SK-N-SH treated with all-trans-retinoic acid at 6 μM for 48 hours (cell line): ENCODE measurements around the gene HABP4.

ENCODE experiments used
- ATAC-seq: fragments of 200-7000 bp; cut with Tn5 transposase; 3 replicates; pipeline ENCODE4 v1.9.1; 2020; ENCODE audit warnings: mild to moderate bottlenecking, moderate library complexity
- ARNTL ChIP-seq: fragments of 450-650 bp; formaldehyde crosslinking; IDR thresholded peaks from 2 replicates; pipeline ENCODE4 v1.5.0; 2020; ENCODE audit warnings: low read depth, mild to moderate bottlenecking, moderate library complexity, borderline replicate concordance
- CSDC2 ChIP-seq: fragments of 250-450 bp; sonication (Bioruptor Pico); IDR thresholded peaks from 2 replicates; pipeline ENCODE4 v1.5.0; 2020; ENCODE audit warnings: mild to moderate bottlenecking, moderate library complexity
- ESRRG ChIP-seq: fragments of 250-450 bp; sonication (Bioruptor Pico); IDR thresholded peaks from 2 replicates; pipeline ENCODE4 v1.6.1; 2021; ENCODE audit warnings: mild to moderate bottlenecking
- GLIS3 ChIP-seq: fragments of 250-450 bp; sonication (Bioruptor Pico); IDR thresholded peaks from 2 replicates; pipeline ENCODE4 v1.5.0; 2020; ENCODE audit warnings: mild to moderate bottlenecking, moderate library complexity
- ISL1 ChIP-seq: fragments of 250-450 bp; sonication (Bioruptor Pico); IDR thresholded peaks from 2 replicates; pipeline ENCODE4 v2.1.2; 2022; ENCODE audit warnings: mild to moderate bottlenecking, moderate library complexity
- OSR1 ChIP-seq: fragments of 250-450 bp; sonication (Bioruptor Pico); IDR thresholded peaks from 2 replicates; pipeline ENCODE4 v1.8.0; 2022; ENCODE audit warnings: moderate library complexity, mild to moderate bottlenecking, inconsistent platforms
- PPARA ChIP-seq: fragments of 250-450 bp; sonication (Bioruptor Pico); IDR thresholded peaks from 2 replicates; pipeline ENCODE4 v1.5.0; 2020; ENCODE audit warnings: mild to moderate bottlenecking, borderline replicate concordance
- RARB ChIP-seq: fragments of 250-450 bp; sonication (Bioruptor Pico); IDR thresholded peaks from 2 replicates; pipeline ENCODE4 v1.8.0; 2021; ENCODE audit warnings: mild to moderate bottlenecking, moderate library complexity
- SNAI2 ChIP-seq: fragments of 250-450 bp; sonication (Bioruptor Pico); IDR thresholded peaks from 2 replicates; pipeline ENCODE4 v1.5.0; 2020; ENCODE audit warnings: mild to moderate bottlenecking, moderate library complexity
- TCF4 ChIP-seq: fragments of 250-450 bp; sonication (Bioruptor Pico); IDR thresholded peaks from 2 replicates; pipeline ENCODE4 v1.8.0; 2021; ENCODE audit warnings: mild to moderate bottlenecking, moderate library complexity, borderline replicate concordance
- TOX ChIP-seq: fragments of 250-450 bp; sonication (Bioruptor Pico); IDR thresholded peaks from 2 replicates; pipeline ENCODE4 v1.8.0; 2021; ENCODE audit warnings: mild to moderate bottlenecking, moderate library complexity, borderline replicate concordance
- ZC3H10 ChIP-seq: fragments of 250-450 bp; sonication (Bioruptor Pico); IDR thresholded peaks from 2 replicates; pipeline ENCODE4 v1.5.1; 2021; ENCODE audit warnings: mild to moderate bottlenecking, moderate library complexity
- ZFP3 ChIP-seq: fragments of 250-450 bp; sonication (Bioruptor Pico); IDR thresholded peaks from 2 replicates; pipeline ENCODE4 v1.5.0; 2020; ENCODE audit warnings: mild to moderate bottlenecking, moderate library complexity
- ZFP30 ChIP-seq: fragments of 450-650 bp; formaldehyde crosslinking; IDR thresholded peaks from 2 replicates; pipeline ENCODE4 v1.5.0; 2022; ENCODE audit warnings: mild to moderate bottlenecking, moderate library complexity
- ZNF565 ChIP-seq: fragments of 450-650 bp; formaldehyde crosslinking; conservative IDR thresholded peaks from 2 replicates; pipeline ENCODE4 v1.5.0; 2020; ENCODE audit warnings: low read depth, mild to moderate bottlenecking, moderate library complexity
- ZNF70 ChIP-seq: fragments of 450-650 bp; formaldehyde crosslinking; IDR thresholded peaks from 2 replicates; pipeline ENCODE4 v1.5.0; 2020; ENCODE audit warnings: mild to moderate bottlenecking, moderate library complexity
- ZNF8 ChIP-seq: fragments of 450-650 bp; formaldehyde crosslinking; IDR thresholded peaks from 2 replicates; pipeline ENCODE4 v1.5.0; 2020; ENCODE audit warnings: mild to moderate bottlenecking, moderate library complexity
- TF ChIP-seq, protein P1 (sequence below): fragments of 250-450 bp; sonication (Bioruptor Pico); IDR thresholded peaks from 2 replicates; pipeline ENCODE4 v1.8.0; 2020; ENCODE audit warnings: mild to moderate bottlenecking, moderate library complexity, borderline replicate concordance
- TF ChIP-seq, protein P2 (sequence below): fragments of 250-450 bp; sonication (Bioruptor Pico); IDR thresholded peaks from 2 replicates; pipeline ENCODE4 v1.5.1; 2020; ENCODE audit warnings: low read depth, mild to moderate bottlenecking, moderate library complexity
- TF ChIP-seq, protein P3 (sequence below): fragments of 250-450 bp; sonication (Bioruptor Pico); IDR thresholded peaks from 2 replicates; pipeline ENCODE4 v1.8.0; 2021; ENCODE audit warnings: low read depth, mild to moderate bottlenecking, moderate library complexity, borderline replicate concordance
- TF ChIP-seq, protein P4 (sequence below): fragments of 250-450 bp; sonication (Bioruptor Pico); IDR thresholded peaks from 2 replicates; pipeline ENCODE4 v1.5.0; 2020; ENCODE audit warnings: mild to moderate bottlenecking, moderate library complexity
- TF ChIP-seq, protein P5 (sequence below): fragments of 250-450 bp; sonication (Bioruptor Pico); IDR thresholded peaks from 2 replicates; pipeline ENCODE4 v1.5.1; 2021; ENCODE audit warnings: mild to moderate bottlenecking, moderate library complexity

HABP4 gene

DNA sequence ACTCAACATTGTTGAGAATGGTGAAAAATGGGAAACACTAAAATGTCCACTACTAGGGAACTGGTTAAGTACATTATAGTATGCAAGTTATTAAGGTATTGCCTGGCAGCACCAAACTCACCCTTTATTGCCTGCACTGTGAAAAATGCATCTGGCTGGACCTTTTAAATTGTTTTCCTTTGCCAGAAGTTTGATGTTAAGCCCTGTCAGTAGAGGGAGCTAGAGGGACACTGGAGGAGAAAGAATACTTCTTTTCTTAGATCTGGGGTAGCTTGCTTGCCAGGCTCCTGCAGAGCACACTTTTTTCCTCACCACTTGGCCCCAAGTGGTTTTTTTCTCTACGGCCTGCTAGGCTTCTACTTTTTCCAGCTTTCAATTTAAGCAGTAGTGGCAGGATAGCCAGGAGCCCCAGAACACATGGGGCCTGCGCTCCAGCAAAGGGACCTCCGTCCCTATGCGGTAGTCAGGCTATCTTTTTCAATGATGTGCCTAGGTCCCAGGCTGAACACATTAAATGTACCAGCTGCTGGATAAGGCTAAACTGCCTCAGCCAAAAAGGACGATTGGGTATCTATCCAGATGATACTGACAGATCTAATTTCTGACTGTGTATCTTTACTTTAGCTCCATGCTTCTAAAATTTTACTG is 8.0 kb upstream of the HABP4 start:
- ATAC-seq, result no peak
- TF ChIP-seq TOX (CRISPR knock-in tag) (no peak), ZFP30 (CRISPR knock-in tag) (no peak), ZNF8 (no peak), PPARA (no peak), ZNF70 (CRISPR knock-in tag) (no peak), RARB (CRISPR knock-in tag) (no peak), ESRRG (CRISPR knock-in tag) (no peak), ARNTL (CRISPR knock-in tag) (no peak), ZNF565 (no peak), ZC3H10 (CRISPR knock-in tag) (no peak), TCF4 (CRISPR knock-in tag) (no peak), CSDC2 (CRISPR knock-in tag) (no peak), SNAI2 (CRISPR knock-in tag) (no peak), GLIS3 (no peak), ISL1 (no peak)
- TF ChIP-seq, protein P1, sequence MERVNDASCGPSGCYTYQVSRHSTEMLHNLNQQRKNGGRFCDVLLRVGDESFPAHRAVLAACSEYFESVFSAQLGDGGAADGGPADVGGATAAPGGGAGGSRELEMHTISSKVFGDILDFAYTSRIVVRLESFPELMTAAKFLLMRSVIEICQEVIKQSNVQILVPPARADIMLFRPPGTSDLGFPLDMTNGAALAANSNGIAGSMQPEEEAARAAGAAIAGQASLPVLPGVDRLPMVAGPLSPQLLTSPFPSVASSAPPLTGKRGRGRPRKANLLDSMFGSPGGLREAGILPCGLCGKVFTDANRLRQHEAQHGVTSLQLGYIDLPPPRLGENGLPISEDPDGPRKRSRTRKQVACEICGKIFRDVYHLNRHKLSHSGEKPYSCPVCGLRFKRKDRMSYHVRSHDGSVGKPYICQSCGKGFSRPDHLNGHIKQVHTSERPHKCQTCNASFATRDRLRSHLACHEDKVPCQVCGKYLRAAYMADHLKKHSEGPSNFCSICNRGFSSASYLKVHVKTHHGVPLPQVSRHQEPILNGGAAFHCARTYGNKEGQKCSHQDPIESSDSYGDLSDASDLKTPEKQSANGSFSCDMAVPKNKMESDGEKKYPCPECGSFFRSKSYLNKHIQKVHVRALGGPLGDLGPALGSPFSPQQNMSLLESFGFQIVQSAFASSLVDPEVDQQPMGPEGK (CRISPR knock-in tag), result no peak
- TF ChIP-seq, protein P2, sequence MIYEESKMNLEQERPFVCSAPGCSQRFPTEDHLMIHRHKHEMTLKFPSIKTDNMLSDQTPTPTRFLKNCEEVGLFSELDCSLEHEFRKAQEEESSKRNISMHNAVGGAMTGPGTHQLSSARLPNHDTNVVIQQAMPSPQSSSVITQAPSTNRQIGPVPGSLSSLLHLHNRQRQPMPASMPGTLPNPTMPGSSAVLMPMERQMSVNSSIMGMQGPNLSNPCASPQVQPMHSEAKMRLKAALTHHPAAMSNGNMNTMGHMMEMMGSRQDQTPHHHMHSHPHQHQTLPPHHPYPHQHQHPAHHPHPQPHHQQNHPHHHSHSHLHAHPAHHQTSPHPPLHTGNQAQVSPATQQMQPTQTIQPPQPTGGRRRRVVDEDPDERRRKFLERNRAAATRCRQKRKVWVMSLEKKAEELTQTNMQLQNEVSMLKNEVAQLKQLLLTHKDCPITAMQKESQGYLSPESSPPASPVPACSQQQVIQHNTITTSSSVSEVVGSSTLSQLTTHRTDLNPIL (CRISPR knock-in tag), result no peak
- TF ChIP-seq, protein P3, sequence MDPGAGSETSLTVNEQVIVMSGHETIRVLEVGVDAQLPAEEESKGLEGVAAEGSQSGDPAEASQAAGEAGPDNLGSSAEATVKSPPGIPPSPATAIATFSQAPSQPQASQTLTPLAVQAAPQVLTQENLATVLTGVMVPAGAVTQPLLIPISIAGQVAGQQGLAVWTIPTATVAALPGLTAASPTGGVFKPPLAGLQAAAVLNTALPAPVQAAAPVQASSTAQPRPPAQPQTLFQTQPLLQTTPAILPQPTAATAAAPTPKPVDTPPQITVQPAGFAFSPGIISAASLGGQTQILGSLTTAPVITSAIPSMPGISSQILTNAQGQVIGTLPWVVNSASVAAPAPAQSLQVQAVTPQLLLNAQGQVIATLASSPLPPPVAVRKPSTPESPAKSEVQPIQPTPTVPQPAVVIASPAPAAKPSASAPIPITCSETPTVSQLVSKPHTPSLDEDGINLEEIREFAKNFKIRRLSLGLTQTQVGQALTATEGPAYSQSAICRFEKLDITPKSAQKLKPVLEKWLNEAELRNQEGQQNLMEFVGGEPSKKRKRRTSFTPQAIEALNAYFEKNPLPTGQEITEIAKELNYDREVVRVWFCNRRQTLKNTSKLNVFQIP (CRISPR knock-in tag), result no peak
- TF ChIP-seq, protein P4, sequence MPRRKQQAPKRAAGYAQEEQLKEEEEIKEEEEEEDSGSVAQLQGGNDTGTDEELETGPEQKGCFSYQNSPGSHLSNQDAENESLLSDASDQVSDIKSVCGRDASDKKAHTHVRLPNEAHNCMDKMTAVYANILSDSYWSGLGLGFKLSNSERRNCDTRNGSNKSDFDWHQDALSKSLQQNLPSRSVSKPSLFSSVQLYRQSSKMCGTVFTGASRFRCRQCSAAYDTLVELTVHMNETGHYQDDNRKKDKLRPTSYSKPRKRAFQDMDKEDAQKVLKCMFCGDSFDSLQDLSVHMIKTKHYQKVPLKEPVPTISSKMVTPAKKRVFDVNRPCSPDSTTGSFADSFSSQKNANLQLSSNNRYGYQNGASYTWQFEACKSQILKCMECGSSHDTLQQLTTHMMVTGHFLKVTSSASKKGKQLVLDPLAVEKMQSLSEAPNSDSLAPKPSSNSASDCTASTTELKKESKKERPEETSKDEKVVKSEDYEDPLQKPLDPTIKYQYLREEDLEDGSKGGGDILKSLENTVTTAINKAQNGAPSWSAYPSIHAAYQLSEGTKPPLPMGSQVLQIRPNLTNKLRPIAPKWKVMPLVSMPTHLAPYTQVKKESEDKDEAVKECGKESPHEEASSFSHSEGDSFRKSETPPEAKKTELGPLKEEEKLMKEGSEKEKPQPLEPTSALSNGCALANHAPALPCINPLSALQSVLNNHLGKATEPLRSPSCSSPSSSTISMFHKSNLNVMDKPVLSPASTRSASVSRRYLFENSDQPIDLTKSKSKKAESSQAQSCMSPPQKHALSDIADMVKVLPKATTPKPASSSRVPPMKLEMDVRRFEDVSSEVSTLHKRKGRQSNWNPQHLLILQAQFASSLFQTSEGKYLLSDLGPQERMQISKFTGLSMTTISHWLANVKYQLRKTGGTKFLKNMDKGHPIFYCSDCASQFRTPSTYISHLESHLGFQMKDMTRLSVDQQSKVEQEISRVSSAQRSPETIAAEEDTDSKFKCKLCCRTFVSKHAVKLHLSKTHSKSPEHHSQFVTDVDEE (CRISPR knock-in tag), result no peak
- TF ChIP-seq, protein P5, sequence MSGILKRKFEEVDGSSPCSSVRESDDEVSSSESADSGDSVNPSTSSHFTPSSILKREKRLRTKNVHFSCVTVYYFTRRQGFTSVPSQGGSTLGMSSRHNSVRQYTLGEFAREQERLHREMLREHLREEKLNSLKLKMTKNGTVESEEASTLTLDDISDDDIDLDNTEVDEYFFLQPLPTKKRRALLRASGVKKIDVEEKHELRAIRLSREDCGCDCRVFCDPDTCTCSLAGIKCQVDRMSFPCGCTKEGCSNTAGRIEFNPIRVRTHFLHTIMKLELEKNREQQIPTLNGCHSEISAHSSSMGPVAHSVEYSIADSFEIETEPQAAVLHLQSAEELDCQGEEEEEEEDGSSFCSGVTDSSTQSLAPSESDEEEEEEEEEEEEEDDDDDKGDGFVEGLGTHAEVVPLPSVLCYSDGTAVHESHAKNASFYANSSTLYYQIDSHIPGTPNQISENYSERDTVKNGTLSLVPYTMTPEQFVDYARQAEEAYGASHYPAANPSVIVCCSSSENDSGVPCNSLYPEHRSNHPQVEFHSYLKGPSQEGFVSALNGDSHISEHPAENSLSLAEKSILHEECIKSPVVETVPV (CRISPR knock-in tag), result no peak

DNA sequence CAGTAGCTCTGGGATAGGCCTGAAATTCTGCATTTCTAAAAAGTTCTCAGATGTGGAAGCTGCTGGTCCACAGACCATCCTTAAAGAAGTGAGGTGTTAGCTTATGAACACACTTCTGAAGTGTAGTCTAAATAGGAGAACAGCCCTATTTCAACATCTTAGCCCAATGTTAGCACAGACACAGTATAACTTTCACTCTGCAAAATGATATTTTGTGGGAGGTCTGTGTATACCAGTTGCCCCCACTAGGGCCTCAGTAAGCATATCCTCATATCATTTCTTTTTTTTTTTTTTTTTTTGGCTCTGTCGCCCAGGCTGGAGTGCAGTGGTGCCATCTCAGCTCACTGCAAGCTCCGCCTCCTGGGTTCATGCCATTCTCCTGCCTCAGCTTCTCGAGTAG is 7.5 kb upstream of the HABP4 start:
- TF ChIP-seq ESRRG (CRISPR knock-in tag) (no peak), ZNF8 (no peak), ARNTL (CRISPR knock-in tag) (no peak), CSDC2 (CRISPR knock-in tag) (no peak), OSR1 (CRISPR knock-in tag) (no peak), GLIS3 (no peak), ZNF565 (no peak), ZFP3 (no peak)
- TF ChIP-seq, protein P3 (CRISPR knock-in tag), result no peak
- TF ChIP-seq, protein P4 (CRISPR knock-in tag), result no peak
- ATAC-seq, result no peak
